Activated T-helper 1 cell treated with anti-CD3 and anti-CD28 coated beads, Interleukin-2, amount 50 U/mL, for 16 hours (primary cell): ENCODE data around the gene SLC28A1.
"Not testable (repeated sequence)": the region's sequence is repeated elsewhere in the genome, so short reads cannot be mapped to it uniquely, and the experiment has no call there.

Source experiments
- DNase-seq, 2 donors: peaks; one replicate each; pipeline ENCODE4 v3.0.0-alpha.2; 2020; ENCODE audit warnings: low read depth in 1 of 2, low spot score in 1 of 2

The SLC28A1 gene, protein sequence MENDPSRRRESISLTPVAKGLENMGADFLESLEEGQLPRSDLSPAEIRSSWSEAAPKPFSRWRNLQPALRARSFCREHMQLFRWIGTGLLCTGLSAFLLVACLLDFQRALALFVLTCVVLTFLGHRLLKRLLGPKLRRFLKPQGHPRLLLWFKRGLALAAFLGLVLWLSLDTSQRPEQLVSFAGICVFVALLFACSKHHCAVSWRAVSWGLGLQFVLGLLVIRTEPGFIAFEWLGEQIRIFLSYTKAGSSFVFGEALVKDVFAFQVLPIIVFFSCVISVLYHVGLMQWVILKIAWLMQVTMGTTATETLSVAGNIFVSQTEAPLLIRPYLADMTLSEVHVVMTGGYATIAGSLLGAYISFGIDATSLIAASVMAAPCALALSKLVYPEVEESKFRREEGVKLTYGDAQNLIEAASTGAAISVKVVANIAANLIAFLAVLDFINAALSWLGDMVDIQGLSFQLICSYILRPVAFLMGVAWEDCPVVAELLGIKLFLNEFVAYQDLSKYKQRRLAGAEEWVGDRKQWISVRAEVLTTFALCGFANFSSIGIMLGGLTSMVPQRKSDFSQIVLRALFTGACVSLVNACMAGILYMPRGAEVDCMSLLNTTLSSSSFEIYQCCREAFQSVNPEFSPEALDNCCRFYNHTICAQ

DNA sequence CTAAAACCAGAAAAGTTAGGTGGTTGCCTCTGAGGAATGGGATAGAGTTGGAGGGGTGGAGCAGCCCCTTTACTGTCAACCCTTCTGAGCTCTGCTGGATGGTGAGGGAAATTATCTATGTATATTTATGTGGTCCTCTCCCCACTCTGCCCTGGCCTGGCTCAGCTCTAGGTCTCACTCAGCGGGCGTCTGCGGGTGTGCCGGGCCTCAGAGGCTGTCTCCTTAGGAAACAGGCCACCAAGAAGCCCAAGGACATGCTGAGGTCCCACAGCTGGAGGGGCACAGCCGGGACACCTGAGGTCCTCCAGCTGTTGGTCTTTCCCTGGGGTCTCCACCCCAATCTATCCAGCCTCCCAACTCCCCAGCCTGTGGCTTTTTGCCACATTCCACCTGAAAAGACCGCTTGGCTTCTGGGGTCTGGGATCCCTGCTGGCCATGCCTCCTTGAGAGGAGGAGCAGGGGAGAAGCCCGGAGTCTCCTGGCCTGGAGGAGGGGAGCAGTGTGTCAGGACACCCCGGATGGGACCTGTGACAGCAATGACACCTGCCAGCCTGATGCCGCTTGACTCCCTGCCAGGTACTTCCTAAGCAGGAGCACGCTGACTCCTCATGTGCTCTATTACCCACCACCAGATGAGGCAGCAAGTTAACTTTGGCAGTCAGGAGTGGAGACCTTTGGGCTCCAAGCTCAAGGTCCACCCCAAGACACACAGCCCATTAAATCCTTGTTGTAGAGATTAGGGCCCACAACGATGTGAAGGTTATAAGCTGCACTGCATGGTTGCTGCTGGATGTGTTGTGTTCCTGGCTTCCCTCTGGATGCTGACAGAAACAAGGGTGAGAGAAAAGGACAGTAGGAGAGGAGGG, at the start of gene SLC28A1:
SLC28A1 (plus strand) TSS at position 747 of the 866 bp plus-strand sequence. CDS start 3,099 bp downstream, outside the sequence.
- no peak for DNase-seq

DNA sequence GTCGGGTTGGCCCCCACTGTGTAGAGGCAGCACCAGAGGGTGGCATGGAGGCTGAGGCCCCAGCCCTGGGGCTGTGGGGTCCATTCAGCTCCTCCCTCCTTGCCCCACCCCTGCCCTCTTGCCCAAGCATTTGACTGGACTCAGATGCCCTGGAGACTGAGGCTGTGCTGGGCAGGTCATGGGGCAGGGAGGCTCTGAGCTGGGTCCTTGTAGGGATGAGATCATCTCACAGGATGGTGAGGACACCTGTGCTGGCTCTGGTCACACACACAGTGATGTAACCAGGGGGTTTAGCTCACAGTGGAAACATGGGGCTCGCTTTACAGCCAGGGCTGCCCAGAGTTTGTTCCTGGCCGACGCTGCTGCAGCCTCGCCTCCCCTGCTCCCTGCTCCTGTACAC, 49.5 kb upstream of the SLC28A1 start:
- DNase-seq, result no peak

DNA sequence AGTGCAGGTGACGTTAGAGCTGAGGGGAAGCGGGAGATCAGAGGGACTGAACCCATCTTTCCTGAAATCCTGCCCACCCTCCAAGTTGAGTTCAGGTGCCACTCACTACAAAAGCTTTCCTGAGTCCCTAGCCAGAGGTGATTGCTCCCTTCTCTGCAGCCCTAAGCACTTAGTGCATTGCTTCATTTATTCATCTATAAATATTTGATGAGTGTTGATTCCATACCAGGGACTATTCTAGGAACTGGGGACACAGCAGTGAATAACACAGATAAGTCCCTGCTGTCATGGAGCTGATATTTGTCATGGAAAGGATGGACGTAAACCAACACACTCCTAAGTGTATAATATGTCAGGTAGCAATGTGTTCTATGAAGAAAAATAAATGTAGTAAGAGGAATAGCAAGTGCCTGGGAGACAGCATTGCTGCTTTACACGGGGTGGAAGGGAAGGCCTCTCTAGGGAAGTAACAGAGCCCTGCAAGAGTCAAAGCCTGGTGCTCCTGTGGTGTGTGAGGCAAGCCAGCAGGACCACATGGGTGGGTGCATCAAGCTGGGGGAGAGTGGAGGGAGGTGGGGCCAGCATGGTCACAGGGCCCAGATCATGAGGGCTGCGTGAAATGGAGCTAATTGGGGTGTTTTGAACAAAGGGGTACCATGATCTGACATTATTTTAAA, 48.7 kb upstream of the SLC28A1 start:
- no peak for DNase-seq

DNA sequence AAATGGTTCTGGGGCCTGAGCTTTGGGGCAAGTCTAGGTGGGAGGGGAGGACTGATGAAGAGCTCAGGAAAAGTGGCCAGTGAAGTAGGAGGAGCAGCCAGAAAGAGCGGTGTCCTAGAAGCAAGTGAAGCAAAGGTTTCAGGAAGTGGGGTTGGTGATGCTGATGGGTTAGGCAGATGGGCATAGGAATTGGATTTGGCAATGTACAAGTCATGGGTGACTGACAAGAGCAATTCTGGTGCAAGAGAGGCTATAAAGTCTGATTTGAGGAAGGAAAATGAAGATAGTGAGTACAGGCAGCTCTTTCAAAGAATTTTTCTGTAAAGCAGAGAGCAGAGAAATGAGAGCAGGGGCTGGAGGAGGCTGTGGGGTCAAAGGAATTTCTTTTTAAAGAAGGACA, 47.6 kb upstream of the SLC28A1 start:
- no peak for DNase-seq

DNA sequence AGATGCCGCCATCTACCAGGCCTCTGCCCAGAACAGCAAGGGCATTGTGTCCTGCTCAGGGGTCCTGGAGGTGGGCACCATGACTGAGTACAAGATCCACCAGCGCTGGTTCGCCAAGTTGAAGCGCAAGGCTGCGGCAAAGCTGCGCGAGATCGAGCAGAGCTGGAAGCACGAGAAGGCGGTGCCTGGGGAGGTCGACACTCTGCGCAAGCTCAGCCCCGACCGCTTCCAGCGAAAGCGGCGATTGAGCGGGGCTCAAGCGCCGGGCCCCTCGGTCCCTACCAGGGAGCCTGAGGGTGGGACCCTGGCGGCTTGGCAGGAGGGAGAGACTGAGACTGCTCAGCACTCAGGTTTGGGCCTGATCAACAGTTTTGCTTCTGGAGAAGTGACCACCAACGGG, 44.7 kb upstream of the SLC28A1 start:
- no peak for DNase-seq

DNA sequence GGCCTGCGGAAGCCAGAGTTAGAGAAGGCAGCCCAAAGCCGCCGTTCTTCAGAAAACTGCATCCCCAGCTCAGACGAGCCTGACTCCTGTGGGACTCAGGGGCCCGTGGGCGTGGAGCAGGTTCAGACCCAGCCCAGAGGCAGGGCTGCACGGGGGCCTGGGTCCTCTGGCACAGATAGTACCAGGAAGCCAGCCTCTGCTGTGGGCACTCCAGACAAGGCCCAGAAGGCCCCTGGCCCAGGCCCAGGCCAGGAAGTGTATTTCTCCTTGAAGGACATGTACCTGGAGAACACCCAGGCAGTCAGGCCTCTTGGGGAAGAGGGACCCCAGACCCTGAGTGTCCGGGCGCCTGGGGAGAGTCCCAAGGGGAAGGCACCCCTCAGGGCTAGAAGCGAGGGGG, 44.2 kb upstream of the SLC28A1 start:
- no peak for DNase-seq

DNA sequence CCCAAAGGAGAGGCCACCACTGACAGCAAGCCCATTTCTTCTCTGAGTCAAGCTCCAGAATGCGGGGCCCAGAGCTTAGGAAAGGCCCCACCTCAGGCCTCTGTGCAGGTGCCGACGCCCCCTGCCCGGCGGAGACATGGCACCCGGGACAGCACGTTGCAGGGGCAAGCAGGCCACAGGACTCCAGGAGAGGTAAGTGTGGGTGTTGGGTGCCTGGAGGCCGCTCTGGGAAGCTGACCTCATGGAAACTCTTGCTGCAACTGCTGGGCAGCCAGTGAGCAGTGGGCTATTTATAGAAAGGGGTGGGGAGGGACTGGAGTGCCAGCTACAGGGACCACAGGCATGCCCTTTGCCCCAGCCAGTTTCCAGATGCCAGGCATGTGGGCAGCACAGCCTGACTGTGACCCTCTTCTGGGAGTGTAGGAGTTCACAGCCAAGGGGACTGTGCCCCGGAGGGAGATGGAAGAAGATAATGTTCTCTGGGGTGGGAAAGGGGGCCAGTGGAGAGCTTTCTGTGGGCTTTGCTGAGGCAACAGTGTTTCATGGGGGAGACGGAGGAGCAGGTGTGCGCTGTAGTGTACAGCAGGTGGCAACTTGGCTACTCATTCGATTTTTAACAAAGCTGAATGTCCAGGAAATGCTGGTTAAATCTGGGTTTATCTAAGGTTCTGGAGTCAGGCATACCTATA, 43.6 kb upstream of the SLC28A1 start:
- no peak for DNase-seq

DNA sequence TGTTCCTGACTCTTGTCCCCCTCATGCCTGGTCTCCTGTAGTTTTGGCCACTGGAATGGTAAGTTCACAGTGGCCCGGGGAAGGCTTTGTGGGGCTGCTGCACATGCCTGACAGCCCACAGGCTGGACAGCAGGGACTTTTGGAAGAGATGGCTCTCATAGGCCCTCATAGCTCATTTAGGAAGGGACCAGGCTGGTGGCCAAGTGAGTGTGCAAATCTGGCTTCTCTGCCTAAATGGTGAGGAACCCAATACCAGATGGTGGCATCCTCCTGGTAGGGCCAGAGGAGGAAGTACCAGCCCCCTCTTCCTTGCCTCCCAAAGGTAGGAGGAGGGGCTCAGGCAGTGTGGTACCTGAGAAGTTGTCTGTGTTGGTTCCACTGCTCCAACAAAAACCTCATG, 41.7 kb upstream of the SLC28A1 start:
- no peak for DNase-seq

DNA sequence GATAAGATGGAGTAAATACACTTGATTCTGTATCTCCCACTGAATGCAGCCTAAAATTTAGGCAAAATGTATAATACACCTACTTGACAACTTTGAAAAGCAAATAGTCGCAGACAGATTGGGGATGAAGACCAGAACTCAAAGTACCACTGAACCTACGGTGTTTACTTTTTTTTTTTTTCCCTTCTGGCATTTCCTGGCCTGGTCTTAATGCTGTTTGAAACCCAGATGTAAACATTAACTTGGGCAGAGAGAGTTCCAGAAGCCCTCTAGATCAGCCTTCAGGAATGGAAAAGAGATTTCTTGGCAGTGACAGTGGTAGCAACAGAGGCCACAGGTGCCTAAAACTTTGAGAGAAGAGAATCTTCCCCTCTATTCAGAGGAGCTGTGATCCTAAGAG, 39.5 kb upstream of the SLC28A1 start:
- DNase-seq, result no peak

DNA sequence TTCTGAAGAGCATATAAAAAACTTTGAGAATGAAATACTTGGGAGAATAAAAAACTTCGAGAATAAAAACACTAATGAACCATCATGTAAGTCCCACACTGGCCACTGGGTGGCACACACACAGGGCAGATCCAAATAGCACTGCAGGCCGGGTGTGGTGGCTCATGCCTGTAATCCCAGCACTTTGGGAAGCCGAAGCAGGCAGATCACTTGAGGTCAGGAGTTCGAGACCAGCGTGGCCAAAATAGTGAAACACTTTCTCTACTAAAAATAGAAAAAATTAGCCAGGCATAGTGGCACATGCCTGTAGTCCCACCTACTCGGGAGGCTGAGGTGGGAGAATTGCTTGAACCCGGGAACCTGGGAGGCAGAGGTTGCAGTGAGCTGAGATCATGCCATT, 38.8 kb upstream of the SLC28A1 start:
- not testable (repeated sequence) for DNase-seq

DNA sequence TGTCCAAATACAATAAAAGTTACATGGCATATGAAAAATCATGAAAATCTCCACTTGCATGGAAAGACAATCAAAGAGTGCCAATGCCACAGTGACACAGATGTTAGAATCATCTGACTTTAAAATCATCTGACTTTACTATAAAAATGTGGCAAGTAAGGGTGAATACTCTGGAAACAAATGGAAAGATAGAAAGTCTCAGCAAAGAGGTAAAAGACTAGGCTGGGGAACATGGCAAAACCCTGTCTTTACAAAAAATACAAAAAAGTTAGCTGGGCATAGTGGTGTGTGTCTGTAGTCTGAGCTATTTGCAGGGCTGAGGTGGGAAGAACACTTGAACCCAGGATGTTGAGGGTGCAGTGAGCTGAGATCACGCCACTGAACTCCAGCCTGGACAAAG, 38.2 kb upstream of the SLC28A1 start:
- DNase-seq, result no peak

DNA sequence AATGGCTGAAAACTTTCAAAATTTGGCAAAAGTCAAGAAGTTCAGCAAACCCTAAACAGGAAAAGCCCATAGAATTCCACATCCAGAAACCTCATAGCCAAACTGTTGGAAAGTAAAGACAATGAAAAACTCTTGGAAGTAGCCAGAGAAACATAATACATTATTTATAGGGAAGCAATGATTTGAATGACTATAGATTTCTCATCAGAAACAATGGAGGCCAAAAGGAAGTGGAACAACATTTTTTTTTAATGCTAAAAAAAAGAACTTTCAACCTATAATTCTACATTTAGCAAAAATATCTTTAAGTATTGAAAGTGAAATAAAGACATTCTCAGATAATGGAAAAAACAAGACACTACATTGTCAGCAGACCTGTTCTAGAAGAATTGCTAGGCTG, 37.1 kb upstream of the SLC28A1 start:
- no peak for DNase-seq

DNA sequence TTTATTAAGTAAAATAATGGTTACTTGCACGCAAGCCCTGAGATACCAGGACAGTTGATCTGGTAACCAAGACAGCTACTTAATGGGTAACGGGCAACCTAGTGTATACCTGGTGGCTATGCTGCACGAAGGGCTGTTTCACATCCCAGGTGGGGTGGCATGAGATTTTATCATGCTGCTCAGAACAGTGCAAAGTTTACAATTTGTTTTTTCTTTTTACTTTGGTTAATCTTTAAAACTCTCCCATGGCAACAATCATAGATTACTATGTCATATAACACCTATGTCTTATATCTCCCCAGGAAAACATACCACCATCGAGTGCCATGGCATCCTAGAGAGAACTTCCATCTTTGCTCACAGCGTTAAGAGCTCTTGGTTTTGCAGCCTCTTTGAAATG, 32.2 kb upstream of the SLC28A1 start:
- no peak for DNase-seq

DNA sequence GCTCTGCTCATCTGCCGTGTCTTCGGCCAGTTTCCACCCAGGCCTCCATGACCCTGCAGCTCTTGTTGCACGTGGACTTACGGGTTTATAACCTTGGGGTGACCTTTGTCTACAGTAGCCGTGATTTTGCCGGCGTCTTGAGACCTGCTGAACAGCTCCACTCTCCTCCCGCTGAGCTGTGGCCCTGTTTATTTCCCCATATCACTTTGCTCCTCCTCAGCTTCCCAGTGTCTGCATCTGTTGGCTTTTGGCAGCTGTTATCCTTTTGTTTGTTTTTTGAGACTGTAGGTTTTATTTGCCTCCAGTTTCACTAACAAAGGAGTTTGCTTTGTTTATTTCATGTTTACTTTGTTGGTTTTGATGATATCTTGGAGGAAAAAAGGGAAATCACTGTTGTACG, 29.3 kb upstream of the SLC28A1 start:
- DNase-seq, result no peak

DNA sequence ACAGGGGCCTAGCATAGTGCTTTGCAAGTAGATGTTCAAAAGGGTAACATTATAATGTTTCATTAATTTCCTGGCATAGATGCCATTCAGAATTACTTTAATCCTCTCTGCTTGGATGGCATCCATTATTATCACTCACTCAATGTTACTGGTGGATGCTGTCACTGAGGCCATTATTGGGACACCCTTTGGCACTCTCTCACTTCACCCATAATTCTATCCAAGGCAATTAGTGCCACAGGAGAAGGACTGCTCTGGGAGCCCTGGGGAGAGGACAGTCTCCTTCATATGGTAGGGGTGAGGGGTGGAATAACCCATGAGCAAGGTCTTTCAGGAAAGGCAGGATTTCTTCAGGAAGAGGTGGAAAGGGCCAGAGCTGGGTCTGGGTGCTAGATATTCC, 28.7 kb upstream of the SLC28A1 start:
- no peak for DNase-seq

DNA sequence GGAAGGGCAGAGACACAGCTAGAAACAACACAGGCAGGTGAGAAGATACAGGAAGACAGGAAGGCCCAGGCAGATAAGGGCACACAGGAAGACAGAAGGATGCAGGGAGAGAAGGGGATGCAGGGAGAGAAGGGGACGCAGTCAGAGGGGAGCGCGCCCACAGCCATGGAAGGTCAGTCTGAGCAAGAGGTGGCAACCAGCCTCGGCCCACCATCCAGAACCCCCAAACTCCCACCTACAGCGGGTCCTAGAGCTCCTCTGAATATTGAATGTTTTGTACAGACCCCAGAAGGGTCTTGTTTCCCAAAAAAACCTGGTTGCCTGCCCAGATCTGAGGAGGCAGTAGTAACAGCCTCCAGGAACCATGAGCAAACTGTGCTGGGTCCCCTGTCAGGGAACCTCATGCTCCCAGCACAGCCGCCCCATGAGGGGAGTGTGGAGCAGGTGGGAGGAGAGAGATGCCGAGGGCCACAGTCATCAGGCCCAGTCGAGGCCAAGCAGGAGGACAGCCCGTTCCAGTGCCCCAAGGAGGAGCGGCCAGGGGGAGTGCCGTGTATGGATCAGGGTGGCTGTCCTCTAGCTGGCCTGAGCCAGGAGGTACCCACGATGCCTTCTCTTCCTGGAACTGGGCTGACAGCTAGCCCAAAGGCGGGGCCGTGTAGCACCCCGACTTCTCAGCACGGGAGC, 27.6 kb upstream of the SLC28A1 start:
- no peak for DNase-seq

DNA sequence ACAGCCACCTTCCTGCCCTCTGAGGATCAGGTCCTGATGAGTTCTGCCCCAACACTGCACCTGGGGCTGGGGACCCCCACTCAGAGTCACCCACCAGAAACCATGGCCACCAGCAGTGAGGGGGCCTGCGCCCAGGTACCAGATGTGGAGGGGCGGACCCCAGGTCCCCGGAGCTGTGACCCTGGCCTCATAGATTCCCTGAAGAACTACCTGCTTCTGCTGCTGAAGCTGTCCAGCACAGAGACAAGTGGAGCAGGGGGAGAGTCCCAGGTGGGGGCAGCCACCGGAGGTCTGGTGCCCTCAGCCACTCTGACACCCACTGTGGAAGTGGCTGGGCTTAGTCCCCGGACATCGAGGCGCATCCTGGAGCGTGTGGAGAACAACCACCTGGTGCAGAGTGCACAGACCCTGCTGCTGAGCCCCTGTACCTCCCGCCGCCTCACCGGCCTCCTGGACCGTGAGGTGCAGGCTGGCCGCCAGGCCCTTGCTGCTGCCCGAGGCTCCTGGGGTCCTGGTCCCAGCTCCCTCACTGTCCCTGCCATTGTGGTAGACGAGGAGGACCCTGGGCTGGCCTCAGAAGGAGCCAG, 27.0 kb upstream of the SLC28A1 start:
- no peak for DNase-seq

DNA sequence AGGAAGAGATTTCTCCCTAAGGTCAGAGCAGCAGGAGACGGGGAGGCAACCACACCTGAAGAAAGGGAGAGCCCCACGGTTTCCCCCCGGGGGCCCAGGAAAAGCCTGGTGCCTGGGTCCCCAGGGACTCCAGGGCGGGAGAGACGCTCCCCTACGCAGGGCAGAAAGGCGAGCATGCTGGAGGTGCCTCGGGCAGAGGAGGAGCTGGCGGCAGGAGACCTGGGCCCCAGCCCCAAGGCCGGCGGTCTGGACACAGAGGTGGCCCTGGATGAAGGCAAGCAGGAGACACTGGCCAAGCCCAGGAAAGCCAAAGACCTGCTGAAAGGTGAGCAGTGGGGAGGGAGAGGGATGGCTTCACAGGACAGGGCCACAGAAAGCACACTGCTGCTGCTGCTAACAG, 26.2 kb upstream of the SLC28A1 start:
- DNase-seq, result no peak

DNA sequence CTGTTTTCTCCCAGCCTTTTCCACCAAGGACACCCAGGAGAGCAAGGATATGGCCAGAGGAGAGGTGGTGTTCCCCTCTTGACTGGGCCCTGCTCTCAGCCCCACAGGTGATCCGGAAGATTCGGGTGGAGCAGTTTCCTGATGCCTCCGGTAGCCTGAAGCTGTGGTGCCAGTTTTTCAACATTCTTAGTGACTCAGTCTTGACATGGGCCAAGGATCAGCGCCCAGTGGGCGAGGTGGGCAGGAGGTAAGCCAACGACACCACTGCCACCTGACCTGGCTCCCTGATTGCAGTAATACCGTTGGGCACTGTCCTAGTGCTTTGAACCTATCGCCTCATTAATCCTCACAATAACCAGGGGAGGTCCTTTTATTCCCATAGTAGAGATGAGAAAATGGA, 25.3 kb upstream of the SLC28A1 start:
- DNase-seq, result no peak

DNA sequence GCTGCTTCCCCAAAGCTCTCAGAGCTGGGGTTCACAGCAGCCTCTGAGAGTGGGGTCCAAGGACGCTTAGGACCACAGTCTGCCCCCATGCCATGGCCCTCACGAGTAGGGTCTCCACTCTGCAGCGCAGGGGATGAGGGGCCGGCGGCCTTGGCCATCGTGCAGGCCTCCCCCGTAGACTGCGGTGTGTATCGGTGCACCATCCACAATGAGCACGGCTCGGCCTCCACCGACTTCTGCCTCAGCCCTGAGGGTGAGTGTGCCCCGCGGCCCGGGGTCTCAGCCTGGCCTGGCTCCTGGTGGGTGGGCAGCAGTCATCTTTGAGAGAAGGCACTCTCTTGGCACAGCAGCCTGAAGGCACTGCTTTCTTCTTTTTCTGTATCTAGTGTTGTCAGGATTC, 24.8 kb upstream of the SLC28A1 start:
- no peak for DNase-seq
